ENCODE measurements around the gene NEDD4L. TPM values are rescaled to one million over a fixed set of nuclear protein-coding genes. Genes with fewer than 3 reads are reported as not detected.

The NEDD4L gene
- total and polyA plus RNA-seq, 8 donors, result 88.0 to 159 (median 95.2) TPM

DNA sequence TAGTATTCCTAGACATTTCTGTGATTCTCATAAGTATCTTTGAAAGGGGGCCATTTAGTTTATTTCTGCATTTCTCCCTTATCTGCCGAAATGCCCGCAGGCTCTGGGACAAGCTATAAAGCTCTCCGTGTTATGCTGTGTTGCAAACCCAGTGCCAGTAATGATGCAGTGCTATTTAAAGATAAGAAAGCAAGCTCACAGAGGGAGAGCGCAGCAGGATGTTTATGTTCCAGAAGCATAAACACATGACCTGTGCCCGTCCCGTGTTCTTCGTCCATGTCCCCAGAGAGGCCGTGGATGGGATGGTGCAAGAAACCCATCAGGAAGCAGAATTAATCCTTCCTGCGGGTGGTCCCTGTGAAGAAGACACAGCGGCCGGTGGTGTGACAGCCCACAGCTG lies 99.4 kb downstream of the NEDD4L start:
- ATAC-seq (no peak), DNase-seq (peak in 2 of 4 donors; percentile 72 to 87)
- Histone ChIP-seq H3K4me1 (peaks cover 0 to 8% of the 10 kb centered on the region in 2 donors), H3K27ac (peak overlapping the region; percentile 2 to 46), H3K27me3 (no peaks in the 10 kb centered on the region), H3K4me3 (no peak overlapping the region), H3K9me3 (no peaks in the 10 kb centered on the region), H3K36me3 (no peaks in the 10 kb centered on the region)
- intact Hi-C loops (cut with DNase I), result no loop called here
- TF ChIP-seq, protein P1, sequence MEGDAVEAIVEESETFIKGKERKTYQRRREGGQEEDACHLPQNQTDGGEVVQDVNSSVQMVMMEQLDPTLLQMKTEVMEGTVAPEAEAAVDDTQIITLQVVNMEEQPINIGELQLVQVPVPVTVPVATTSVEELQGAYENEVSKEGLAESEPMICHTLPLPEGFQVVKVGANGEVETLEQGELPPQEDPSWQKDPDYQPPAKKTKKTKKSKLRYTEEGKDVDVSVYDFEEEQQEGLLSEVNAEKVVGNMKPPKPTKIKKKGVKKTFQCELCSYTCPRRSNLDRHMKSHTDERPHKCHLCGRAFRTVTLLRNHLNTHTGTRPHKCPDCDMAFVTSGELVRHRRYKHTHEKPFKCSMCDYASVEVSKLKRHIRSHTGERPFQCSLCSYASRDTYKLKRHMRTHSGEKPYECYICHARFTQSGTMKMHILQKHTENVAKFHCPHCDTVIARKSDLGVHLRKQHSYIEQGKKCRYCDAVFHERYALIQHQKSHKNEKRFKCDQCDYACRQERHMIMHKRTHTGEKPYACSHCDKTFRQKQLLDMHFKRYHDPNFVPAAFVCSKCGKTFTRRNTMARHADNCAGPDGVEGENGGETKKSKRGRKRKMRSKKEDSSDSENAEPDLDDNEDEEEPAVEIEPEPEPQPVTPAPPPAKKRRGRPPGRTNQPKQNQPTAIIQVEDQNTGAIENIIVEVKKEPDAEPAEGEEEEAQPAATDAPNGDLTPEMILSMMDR (IDR thresholded peaks at IDR 0.05), result no peak

DNA sequence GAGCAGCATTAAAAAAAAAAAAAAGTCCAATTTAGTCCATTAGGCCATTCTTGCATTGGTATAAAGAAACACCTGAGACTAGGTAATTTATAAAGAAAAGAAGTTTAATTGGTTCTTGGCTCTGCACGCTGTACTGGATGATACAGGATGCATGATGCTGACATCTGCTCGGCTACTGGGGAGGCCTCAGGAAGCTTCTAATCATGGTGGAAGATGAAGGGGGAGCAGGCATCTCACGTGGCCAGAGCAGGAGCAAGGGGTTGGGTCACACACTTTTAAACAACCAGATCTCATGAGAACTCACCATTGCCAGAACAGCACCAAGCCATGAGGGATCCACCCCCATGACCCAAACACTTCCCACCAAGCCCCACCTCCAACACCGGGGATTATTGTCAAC lies 100.1 kb downstream of the NEDD4L start:
- H3K9me3 ChIP-seq, result no peaks in the 10 kb centered on the region
- H3K36me3 ChIP-seq, result no peaks in the 10 kb centered on the region
- ATAC-seq, result no peak
- no peak overlapping the region for H3K4me3 ChIP-seq
- peaks cover 3 to 16% of the 10 kb centered on the region in 2 donors for H3K4me1 ChIP-seq
- no peaks in the 10 kb centered on the region for H3K27me3 ChIP-seq
- DNase-seq, result no peak
- intact Hi-C loops (cut with DNase I), result no loop called here
- H3K27ac ChIP-seq, result no peak overlapping the region
- TF ChIP-seq, protein P1 (IDR thresholded peaks at IDR 0.05), result no peak

DNA sequence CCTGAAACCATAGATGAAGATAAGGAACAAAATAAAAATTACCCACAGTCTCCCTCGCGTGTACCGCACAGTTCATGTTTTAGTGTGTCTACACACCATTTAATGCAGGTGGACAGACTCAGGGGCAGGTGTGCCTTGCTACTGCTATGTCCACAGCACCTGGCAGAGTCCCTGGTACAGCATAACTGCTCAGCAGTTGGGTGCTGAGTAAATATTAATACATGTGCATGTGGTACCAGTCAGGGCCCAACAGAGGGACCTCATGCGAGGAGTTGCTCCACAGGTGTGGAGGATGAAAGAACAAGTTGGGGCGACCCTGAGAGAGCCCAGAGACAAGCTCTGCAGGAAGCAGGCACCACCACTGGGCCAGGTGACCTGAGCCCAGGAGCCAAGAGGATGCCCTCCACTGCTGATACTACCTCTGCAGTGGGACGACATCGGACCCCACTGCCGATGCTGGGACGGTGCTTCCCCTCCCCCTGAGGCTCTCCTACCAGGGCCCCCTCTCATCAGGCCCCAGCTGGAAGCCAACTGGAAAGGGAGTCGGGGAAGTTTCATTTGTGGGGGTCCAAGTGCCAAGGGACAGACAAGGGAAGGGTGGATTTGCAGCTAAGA lies 100.8 kb downstream of the NEDD4L start:
- Histone ChIP-seq H3K9me3 (no peaks in the 10 kb centered on the region), H3K4me3 (no peak overlapping the region), H3K36me3 (no peaks in the 10 kb centered on the region), H3K27ac (no peak overlapping the region), H3K27me3 (no peaks in the 10 kb centered on the region), H3K4me1 (peaks cover 3 to 18% of the 10 kb centered on the region in 2 donors)
- TF ChIP-seq, protein P1 (IDR thresholded peaks at IDR 0.05), result no peak
- DNase-seq (no peak), ATAC-seq (no peak)
- intact Hi-C loops (cut with DNase I), result no loop called here

DNA sequence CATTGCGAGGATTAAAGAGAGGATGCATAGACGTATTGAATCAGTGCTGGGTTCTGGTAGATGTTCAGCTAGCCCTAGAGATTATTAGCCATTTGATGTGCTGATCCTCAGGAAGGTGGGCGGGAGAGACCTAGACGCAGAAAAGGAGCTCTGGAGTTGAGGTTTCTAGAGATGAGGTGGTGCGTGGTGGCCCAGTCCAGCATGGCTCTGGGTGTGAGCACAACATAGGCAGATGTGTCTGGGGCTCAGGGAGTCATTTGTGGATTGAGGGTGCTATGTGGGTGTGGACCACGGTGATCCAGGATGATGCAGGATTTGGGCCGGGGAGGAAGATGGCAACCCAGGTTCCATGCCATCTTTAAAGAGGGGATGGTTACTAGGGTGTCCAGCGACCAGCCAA lies 102.1 kb downstream of the NEDD4L start:
- peaks cover 3 to 18% of the 10 kb centered on the region in 2 donors for H3K4me1 ChIP-seq
- ATAC-seq, result no peak
- TF ChIP-seq, protein P1 (IDR thresholded peaks at IDR 0.05), result no peak

DNA sequence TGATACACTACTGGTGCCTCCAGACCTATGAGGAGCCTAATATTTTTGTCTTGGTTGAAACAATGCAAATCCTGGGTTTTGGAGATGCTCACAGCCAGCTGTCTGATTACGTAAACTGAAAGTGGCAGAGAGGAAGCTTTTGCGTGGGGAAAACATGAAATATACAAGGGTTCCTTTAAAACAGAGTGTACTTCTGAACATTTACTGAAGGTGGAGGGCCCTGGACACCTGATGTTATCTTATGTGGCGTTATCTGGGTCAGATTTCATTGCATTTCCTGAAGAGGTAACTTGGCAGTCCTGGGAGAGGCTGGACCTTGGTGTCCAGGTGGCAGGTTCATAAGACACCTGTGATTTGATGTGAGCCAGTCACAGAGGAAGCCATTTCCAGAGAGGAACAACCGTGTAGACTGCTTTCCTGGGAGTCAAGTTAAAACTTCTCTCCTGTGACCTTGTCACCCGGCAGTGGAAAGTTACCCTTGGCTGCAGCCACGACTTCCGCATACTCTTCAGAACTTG lies 105.0 kb downstream of the NEDD4L start:
- TF ChIP-seq, protein P1 (IDR thresholded peaks at IDR 0.05), result no peak
- H3K27ac ChIP-seq, result no peak overlapping the region
- DNase-seq, result no peak

More for the DNA sequence above, 102.1 kb downstream of the NEDD4L start:
- Histone ChIP-seq H3K9me3 (no peaks in the 10 kb centered on the region), H3K27ac (no peak overlapping the region), H3K4me3 (no peak overlapping the region), H3K36me3 (no peaks in the 10 kb centered on the region), H3K27me3 (no peaks in the 10 kb centered on the region)
- DNase-seq, result no peak
- intact Hi-C loops (cut with DNase I), result no loop called here

More for the DNA sequence above, 105.0 kb downstream of the NEDD4L start:
- H3K27me3 ChIP-seq, result no peaks in the 10 kb centered on the region
- peak; percentile 34 for ATAC-seq
- no peaks in the 10 kb centered on the region for H3K36me3 ChIP-seq
- H3K9me3 ChIP-seq, result no peaks in the 10 kb centered on the region
- intact Hi-C loops (cut with DNase I), result no loop called here
- H3K4me3 ChIP-seq, result no peak overlapping the region
- H3K4me1 ChIP-seq, result peaks cover 3 to 10% of the 10 kb centered on the region in 2 donors

All from left lung (tissue), 10 donors.